Gastrocnemius medialis (tissue), 4 donors: ENCODE data around the gene ART4. TPM values are rescaled to one million over a fixed set of nuclear protein-coding genes. Genes with fewer than 3 reads are reported as not detected.

Experiments used
- ATAC-seq, 2 donors: fragments of 150-250 bp; one replicate each; pipeline ENCODE4 v1.9.1; 2016
- DNase-seq, 2 donors: peaks; one replicate each; pipeline ENCODE4 v3.0.0-alpha.2; 2019
- H3K27ac ChIP-seq, 4 donors: fragments of 200-600 bp; sonication (generic); 1 replicate in 1 of 4; 2 replicates in 3 of 4; pipeline ENCODE4 v1.5.1; 2016 to 2018; ENCODE audit warnings: mild to moderate bottlenecking in 2 of 4, moderate library complexity in 1 of 4
- H3K27me3 ChIP-seq, 3 donors: fragments of 200-600 bp; sonication (generic) in 2 of 3; 1 replicate in 1 of 3; 2 replicates in 2 of 3; pipeline versions ENCODE4 v1.5.1 to v1.6.0; 2016 to 2019; ENCODE audit warnings: mild to moderate bottlenecking in 1 of 3, moderate library complexity in 1 of 3
- H3K36me3 ChIP-seq, 2 donors: fragments of 200-600 bp; sonication (generic) in 1 of 2; one replicate each; pipeline ENCODE4 v1.5.1; 2017 to 2018
- H3K4me1 ChIP-seq, 2 donors: fragments of 200-600 bp; sonication (generic) in 1 of 2; one replicate each; pipeline ENCODE4 v1.5.1; 2016 to 2017; ENCODE audit warnings: mild to moderate bottlenecking in 2 of 2
- H3K4me3 ChIP-seq, 4 donors: fragments of 200-600 bp; sonication (generic) in 3 of 4; 1 replicate in 1 of 4; 2 replicates in 3 of 4; pipeline ENCODE4 v1.5.1; 2016 to 2019; ENCODE audit warnings: mild to moderate bottlenecking in 2 of 4
- H3K9me3 ChIP-seq, 3 donors: fragments of 200-600 bp; sonication (generic) in 2 of 3; 1 replicate in 1 of 3; 2 replicates in 2 of 3; pipeline ENCODE4 v1.5.1; 2016 to 2019
- POLR2A ChIP-seq, 2 donors: fragments of 450-650 bp; IDR thresholded peaks; one replicate each; pipeline ENCODE4 v1.6.1; 2017; ENCODE audit warnings: antibody characterized with exemption in 2 of 2, mild to moderate bottlenecking in 2 of 2, moderate library complexity in 2 of 2
- in situ Hi-C, 4 donors: fragments of 200-750 bp; cut with MboI; loops; one replicate each; pipeline versions ENCODE4 v1.15.0 to v1.8.0; 2017; ENCODE audit warnings: low sequenced_read_pairs in 4 of 4
- intact Hi-C: fragments of 100-400 bp; cut with DNase I; formaldehyde crosslinking; loops from one replicate; pipeline ENCODE4 v1.15.1; 2023; ENCODE audit warnings: low total_unique reads
- total RNA-seq, 4 donors: library from RNA; depleted of rRNA; stranded (reverse); fragments of >200 nt; gene quantifications; one replicate each; pipeline versions ENCODE4 v1.1.0 to v1.2.3, GENCODE V29; 2016
- TF ChIP-seq, protein P1 (sequence below), 5 experiments: fragments of 450-650 bp in 3 of 5; fragments of 200-600 bp in 2 of 5; sonication (generic) in 2 of 5; IDR thresholded peaks in 4 of 5; conservative IDR thresholded peaks in 1 of 5; 1 replicate in 4 of 5; 2 replicates in 1 of 5; pipeline ENCODE4 v1.5.1; 2016 to 2019; ENCODE audit warnings: antibody characterized with exemption in 5 of 5, mild to moderate bottlenecking in 3 of 5, moderate library complexity in 3 of 5

Gene ART4
- total RNA-seq, 4 donors from 2014 or later = 0.44 to 1.6 (median 1.3) TPM

DNA sequence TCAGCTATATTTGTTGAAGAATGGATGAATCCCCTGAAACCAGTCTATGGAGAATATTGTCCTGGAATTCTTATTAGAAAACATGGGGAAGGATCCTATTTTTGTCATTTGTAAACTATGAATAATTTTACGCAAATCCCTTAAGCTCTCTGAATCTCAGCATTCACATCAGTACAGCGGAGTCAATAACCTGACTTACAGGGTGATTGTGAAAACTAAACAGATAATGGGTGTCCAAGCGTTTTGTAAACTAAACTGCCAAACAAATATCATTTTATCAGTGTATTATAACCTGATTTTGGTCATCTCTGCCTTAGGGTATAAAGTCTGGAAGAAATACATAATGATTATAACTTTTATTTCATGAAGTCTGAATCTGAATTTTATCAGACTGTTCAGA, 10.0 kb downstream of the ART4 start:
- no peaks in the 10 kb centered on the region for H3K4me1 ChIP-seq
- intact Hi-C loops (no loop called here), in situ Hi-C loops (loop anchor here in 2 of 4 donors (25.0 kb wide), 2 partner anchors 404 to 429 kb away; no protein-coding TSS in a partner anchor)
- no peaks in the 10 kb centered on the region for H3K27me3 ChIP-seq
- DNase-seq (no peak), ATAC-seq (no peak)
- TF ChIP-seq POLR2A (IDR thresholded peaks at IDR 0.05) = no peak
- H3K27ac ChIP-seq = no peak overlapping the region
- H3K9me3 ChIP-seq = no peaks in the 10 kb centered on the region
- H3K4me3 ChIP-seq = no peak overlapping the region
- H3K36me3 ChIP-seq = no peaks in the 10 kb centered on the region

DNA sequence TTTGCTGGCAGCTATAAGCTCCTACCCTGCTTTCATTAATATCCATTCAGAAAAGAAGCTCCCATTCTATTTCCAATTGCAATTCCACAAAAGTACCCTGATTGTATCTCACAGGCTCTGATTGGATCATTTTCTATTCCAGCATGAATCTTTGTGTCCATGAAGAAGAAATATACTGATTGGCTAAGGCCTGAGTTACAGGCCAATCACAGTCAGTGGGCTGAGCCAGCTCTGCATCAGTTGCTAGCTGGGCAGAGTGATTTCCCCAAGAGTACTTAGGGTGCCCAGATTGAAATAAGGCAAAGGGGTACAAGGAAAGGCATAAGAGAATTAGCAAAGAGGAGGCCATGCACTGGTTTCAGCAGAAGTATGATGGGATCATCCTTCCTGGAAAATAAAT, 14.4 kb downstream of the ART4 start:
- no peak for TF ChIP-seq POLR2A (IDR thresholded peaks at IDR 0.05)
- TF ChIP-seq, protein P1, sequence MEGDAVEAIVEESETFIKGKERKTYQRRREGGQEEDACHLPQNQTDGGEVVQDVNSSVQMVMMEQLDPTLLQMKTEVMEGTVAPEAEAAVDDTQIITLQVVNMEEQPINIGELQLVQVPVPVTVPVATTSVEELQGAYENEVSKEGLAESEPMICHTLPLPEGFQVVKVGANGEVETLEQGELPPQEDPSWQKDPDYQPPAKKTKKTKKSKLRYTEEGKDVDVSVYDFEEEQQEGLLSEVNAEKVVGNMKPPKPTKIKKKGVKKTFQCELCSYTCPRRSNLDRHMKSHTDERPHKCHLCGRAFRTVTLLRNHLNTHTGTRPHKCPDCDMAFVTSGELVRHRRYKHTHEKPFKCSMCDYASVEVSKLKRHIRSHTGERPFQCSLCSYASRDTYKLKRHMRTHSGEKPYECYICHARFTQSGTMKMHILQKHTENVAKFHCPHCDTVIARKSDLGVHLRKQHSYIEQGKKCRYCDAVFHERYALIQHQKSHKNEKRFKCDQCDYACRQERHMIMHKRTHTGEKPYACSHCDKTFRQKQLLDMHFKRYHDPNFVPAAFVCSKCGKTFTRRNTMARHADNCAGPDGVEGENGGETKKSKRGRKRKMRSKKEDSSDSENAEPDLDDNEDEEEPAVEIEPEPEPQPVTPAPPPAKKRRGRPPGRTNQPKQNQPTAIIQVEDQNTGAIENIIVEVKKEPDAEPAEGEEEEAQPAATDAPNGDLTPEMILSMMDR (IDR thresholded peaks at IDR 0.05 in 4 of 5, conservative IDR thresholded peaks at IDR 0.05 in 1 of 5) = no peak
- intact Hi-C loops (no loop called here), in situ Hi-C loops (loop anchor here in 2 of 4 donors (25.0 kb wide), 2 partner anchors 408 to 433 kb away; no protein-coding TSS in a partner anchor)
- no peak overlapping the region for H3K4me3 ChIP-seq
- no peaks in the 10 kb centered on the region for H3K9me3 ChIP-seq
- DNase-seq (no peak), ATAC-seq (no peak)
- H3K4me1 ChIP-seq = no peaks in the 10 kb centered on the region
- no peaks in the 10 kb centered on the region for H3K27me3 ChIP-seq
- no peak overlapping the region for H3K27ac ChIP-seq
- no peaks in the 10 kb centered on the region for H3K36me3 ChIP-seq

DNA sequence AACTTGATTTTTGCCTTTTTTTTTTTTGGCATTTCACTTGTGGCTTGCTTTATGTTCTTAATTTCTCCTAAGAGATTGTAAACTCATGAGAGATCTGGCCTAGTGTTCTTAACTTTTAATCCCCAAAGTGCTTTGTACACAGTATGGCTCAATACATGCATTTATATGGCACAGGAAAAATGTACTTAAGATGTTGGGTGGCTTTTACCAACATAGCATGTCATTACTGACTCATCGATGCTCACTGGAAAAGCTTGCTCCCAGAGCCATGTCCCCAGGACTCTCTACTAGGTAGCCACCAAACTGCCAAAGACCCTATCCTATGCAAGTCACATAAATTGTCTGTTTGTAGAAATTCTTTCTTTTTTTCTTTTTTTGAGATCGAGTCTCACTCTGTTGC, 16.3 kb downstream of the ART4 start:
- no peak for TF ChIP-seq POLR2A (IDR thresholded peaks at IDR 0.05)
- TF ChIP-seq, protein P1 (IDR thresholded peaks at IDR 0.05 in 4 of 5, conservative IDR thresholded peaks at IDR 0.05 in 1 of 5) = no peak
- Histone ChIP-seq H3K27me3 (no peaks in the 10 kb centered on the region), H3K9me3 (no peaks in the 10 kb centered on the region), H3K27ac (peak overlapping the region in 2 of 4 donors; percentile 9 to 22), H3K4me3 (no peak overlapping the region), H3K36me3 (no peaks in the 10 kb centered on the region), H3K4me1 (no peaks in the 10 kb centered on the region)
- no peak for ATAC-seq
- intact Hi-C loops = no loop called here
- in situ Hi-C loops = loop anchor here in 2 of 4 donors (25.0 kb wide), 2 partner anchors 410 to 435 kb away; no protein-coding TSS in a partner anchor
- no peak for DNase-seq

DNA sequence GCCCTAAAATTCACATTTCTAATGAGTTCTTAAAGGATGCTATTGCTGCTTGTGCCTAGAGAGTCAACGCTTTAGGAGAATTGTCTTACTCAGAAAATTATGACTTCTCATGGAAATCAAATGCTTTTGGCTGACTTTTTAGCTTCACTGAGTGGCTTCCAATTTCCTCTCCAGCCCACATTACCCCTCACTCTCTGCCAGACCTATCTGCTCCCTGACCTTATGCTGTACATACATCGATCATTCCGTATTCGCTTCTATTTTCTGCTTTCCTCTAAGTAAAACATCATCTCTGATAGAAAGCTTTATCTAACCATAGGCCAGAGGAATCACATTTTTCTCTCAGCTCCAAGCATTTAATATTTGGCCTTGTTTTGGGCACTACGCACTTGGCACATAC, 16.8 kb downstream of the ART4 start:
- Histone ChIP-seq H3K27ac (peak overlapping the region in 3 of 4 donors; percentile 9 to 22 (median 13)), H3K9me3 (no peaks in the 10 kb centered on the region), H3K4me3 (no peak overlapping the region), H3K4me1 (no peaks in the 10 kb centered on the region), H3K27me3 (no peaks in the 10 kb centered on the region), H3K36me3 (no peaks in the 10 kb centered on the region)
- ATAC-seq = no peak
- intact Hi-C loops (no loop called here), in situ Hi-C loops (loop anchor here in 2 of 4 donors (25.0 kb wide), 2 partner anchors 411 to 436 kb away; no protein-coding TSS in a partner anchor)
- no peak for TF ChIP-seq POLR2A (IDR thresholded peaks at IDR 0.05)
- TF ChIP-seq, protein P1 (IDR thresholded peaks at IDR 0.05 in 4 of 5, conservative IDR thresholded peaks at IDR 0.05 in 1 of 5) = no peak
- no peak for DNase-seq

DNA sequence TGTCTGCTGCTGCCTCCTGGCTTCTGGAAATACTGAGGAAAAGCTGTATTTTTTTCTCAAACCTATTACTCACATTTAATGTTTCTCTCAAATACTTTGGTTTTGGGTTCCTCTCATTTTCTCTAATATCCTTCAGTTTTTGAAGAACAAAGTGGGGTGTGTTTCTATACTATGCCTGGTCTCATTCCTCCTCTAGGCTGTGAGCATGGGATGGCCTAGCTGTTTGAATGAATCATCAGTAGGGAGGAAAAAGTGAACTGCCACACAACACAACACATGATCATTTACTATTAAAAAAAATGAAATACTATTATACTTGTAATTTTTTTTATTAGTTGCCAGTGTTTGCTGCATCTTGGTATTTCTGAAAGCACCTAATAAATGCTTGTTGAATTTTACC, 18.1 kb downstream of the ART4 start:
- no peak for DNase-seq
- no peak for ATAC-seq
- Histone ChIP-seq H3K4me1 (no peaks in the 10 kb centered on the region), H3K4me3 (no peak overlapping the region), H3K27ac (no peak overlapping the region), H3K9me3 (no peaks in the 10 kb centered on the region), H3K27me3 (no peaks in the 10 kb centered on the region), H3K36me3 (no peaks in the 10 kb centered on the region)
- in situ Hi-C loops (loop anchor here in 2 of 4 donors (25.0 kb wide), 2 partner anchors 412 to 437 kb away; no protein-coding TSS in a partner anchor), intact Hi-C loops (no loop called here)
- no peak for TF ChIP-seq POLR2A (IDR thresholded peaks at IDR 0.05)
- TF ChIP-seq, protein P1 (IDR thresholded peaks at IDR 0.05 in 4 of 5, conservative IDR thresholded peaks at IDR 0.05 in 1 of 5) = no peak
